CD14-positive monocyte (primary cell): ENCODE data around the gene TLK1. TPM values are rescaled to one million over a fixed set of nuclear protein-coding genes. Genes with fewer than 3 reads are reported as not detected.

Source experiments
- DNase-seq, 3 donors: peaks; one replicate each; pipeline ENCODE4 v3.0.0-alpha.2; 2011 to 2022
- H2AFZ ChIP-seq: 2 replicates; pipeline ENCODE4 v1.6.0; 2012; ENCODE audit warnings: mild to moderate bottlenecking, low read depth, low read length, inconsistent platforms; ENCODE audit not compliant: insufficient read depth, poor library complexity, severe bottlenecking
- H3K27ac ChIP-seq, 2 donors: 1 replicate in 1 of 2; 2 replicates in 1 of 2; pipeline ENCODE4 v1.5.1; 2012 to 2013; ENCODE audit warnings: low read length in 2 of 2, control low read depth in 1 of 2, inconsistent platforms in 1 of 2, low read depth in 1 of 2, mild to moderate bottlenecking in 1 of 2
- H3K27me3 ChIP-seq, 2 donors: one replicate each; pipeline versions ENCODE4 v1.6.0 to v1.6.1; 2011 to 2013; ENCODE audit warnings: low read length in 2 of 2; ENCODE audit not compliant: control insufficient read depth in 2 of 2, insufficient read depth in 2 of 2
- H3K36me3 ChIP-seq, 2 donors: replicated peaks in 1 of 2; 1 replicate in 1 of 2; 2 replicates in 1 of 2; pipeline versions ENCODE4 v1.5.1 to v1.6.1; 2012 to 2013; ENCODE audit warnings: low read length in 2 of 2, control low read depth in 1 of 2, inconsistent platforms in 1 of 2, mild to moderate bottlenecking in 1 of 2; ENCODE audit not compliant: insufficient read depth in 2 of 2, control insufficient read depth in 1 of 2
- H3K4me1 ChIP-seq, 2 donors: 1 replicate in 1 of 2; 2 replicates in 1 of 2; pipeline versions ENCODE4 v1.5.1 to v1.6.1; 2012 to 2013; ENCODE audit warnings: low read length in 2 of 2, control low read depth in 1 of 2, inconsistent platforms in 1 of 2, mild to moderate bottlenecking in 1 of 2, moderate library complexity in 1 of 2; ENCODE audit not compliant: insufficient read depth in 2 of 2, control insufficient read depth in 1 of 2
- H3K4me2 ChIP-seq: replicated peaks from 2 replicates; pipeline ENCODE3; 2012; ENCODE audit warnings: low read length, moderate library complexity, mild to moderate bottlenecking; ENCODE audit not compliant: poor library complexity, severe bottlenecking; ENCODE audit errors: extremely low read depth
- H3K4me3 ChIP-seq, 3 experiments: fragments of 200-600 bp in 1 of 3; sonication (generic) in 1 of 3; replicated peaks in 1 of 3; 1 replicate in 2 of 3; 2 replicates in 1 of 3; pipeline ENCODE4 v1.5.1; 2011 to 2013; ENCODE audit warnings: low read length in 3 of 3, mild to moderate bottlenecking in 3 of 3, control low read depth in 2 of 3, low read depth in 2 of 3, inconsistent platforms in 1 of 3, moderate library complexity in 1 of 3
- H3K79me2 ChIP-seq: 2 replicates; pipeline ENCODE4 v1.6.0; 2012; ENCODE audit warnings: mild to moderate bottlenecking, control low read depth, inconsistent platforms, low read length, moderate library complexity; ENCODE audit not compliant: insufficient read depth
- H3K9ac ChIP-seq: 2 replicates; pipeline ENCODE4 v1.6.0; 2017; ENCODE audit warnings: low read length, mild to moderate bottlenecking; ENCODE audit not compliant: insufficient read depth, poor library complexity, severe bottlenecking
- H3K9me3 ChIP-seq, 2 donors: replicated peaks in 1 of 2; 1 replicate in 1 of 2; 2 replicates in 1 of 2; pipeline versions ENCODE4 v1.5.1 to v1.6.1; 2012 to 2013; ENCODE audit warnings: low read length in 2 of 2, control low read depth in 1 of 2; ENCODE audit not compliant: control insufficient read depth in 1 of 2, insufficient read depth in 1 of 2
- H4K20me1 ChIP-seq: 2 replicates; pipeline ENCODE4 v1.6.0; 2012; ENCODE audit warnings: mild to moderate bottlenecking, low read length, control low read depth, moderate library complexity; ENCODE audit not compliant: insufficient read depth
- H3K27ac Mint-ChIP-seq, 7 donors: one replicate each; pipeline ENCODE4 v1.8.0; 2020; ENCODE audit warnings: mild to moderate bottlenecking in 7 of 7, mixed read lengths in 7 of 7, moderate library complexity in 6 of 7, inconsistent platforms in 2 of 7
- H3K27me3 Mint-ChIP-seq, 3 donors: one replicate each; pipeline ENCODE4 v1.8.0; 2021 to 2022; ENCODE audit warnings: low read depth in 3 of 3, mild to moderate bottlenecking in 3 of 3, mixed read lengths in 3 of 3, moderate library complexity in 3 of 3, inconsistent platforms in 1 of 3
- H3K36me3 Mint-ChIP-seq, 2 donors: one replicate each; pipeline ENCODE4 v1.8.0; 2020; ENCODE audit warnings: mixed read lengths in 2 of 2, inconsistent platforms in 1 of 2, mild to moderate bottlenecking in 1 of 2
- H3K4me1 Mint-ChIP-seq: one replicate; pipeline ENCODE4 v1.8.0; 2020; ENCODE audit warnings: mild to moderate bottlenecking, mixed read lengths
- H3K4me3 Mint-ChIP-seq, 2 donors: one replicate each; pipeline ENCODE4 v1.8.0; 2020; ENCODE audit warnings: mild to moderate bottlenecking in 2 of 2, mixed read lengths in 2 of 2, moderate library complexity in 1 of 2
- H3K9me3 Mint-ChIP-seq, 7 donors: one replicate each; pipeline ENCODE4 v1.8.0; 2020 to 2022; ENCODE audit warnings: mixed read lengths in 7 of 7, mild to moderate bottlenecking in 6 of 7, moderate library complexity in 6 of 7, inconsistent platforms in 2 of 7
- CTCF ChIP-seq: fragments of 200-600 bp; IDR thresholded peaks from one replicate; pipeline ENCODE4 v1.8.0; 2022; ENCODE audit warnings: antibody characterized with exemption, mild to moderate bottlenecking
- WGBS: methylation state at CpG from one replicate; pipeline ENCODE4 v1.1.5; 2013; ENCODE audit warnings: missing lambda C conversion rate; ENCODE audit not compliant: insufficient coverage; 5-methylcytosine and 5-hydroxymethylcytosine counted together
- intact Hi-C, 2 donors: fragments of 100-400 bp; cut with micrococcal nuclease; formaldehyde crosslinking; loops; one replicate each; pipeline versions ENCODE4 v1.15.0 to v1.15.1; 2023
- polyA plus RNA-seq, 3 donors: library from polyadenylated mRNA; depleted of rRNA in 1 of 3; unstranded in 2 of 3; stranded (reverse) in 1 of 3; fragments of 300-500 nt in 2 of 3; fragments of >200 nt in 1 of 3; fragmentation: Illumina TruSeq in 2 of 3; gene quantifications; 1 replicate in 2 of 3; 2 replicates in 1 of 3; pipeline ENCODE4 v1.2.3, GENCODE V29; 2012 to 2021

TLK1 gene
- polyA plus RNA-seq, 3 donors = 6.3 to 20.0 (median 8.6) TPM

- Histone ChIP-seq H3K27me3 (peaks cover 0 to 16% of the 10 kb centered on the region in 2 donors), H3K4me1 (peaks cover 6 to 14% of the 10 kb centered on the region in 2 donors), H3K36me3 (no peaks in the 10 kb centered on the region), H3K9ac (no peak overlapping the region), H3K27ac (no peak overlapping the region), H3K4me2 (no peak overlapping the region), H3K79me2 (no peaks in the 10 kb centered on the region), H2AFZ (no peak overlapping the region), H3K4me3 (no peak overlapping the region), H4K20me1 (no peaks in the 10 kb centered on the region), H3K9me3 (no peaks in the 10 kb centered on the region)
- DNase-seq = no peak
- 80% methylated on average over 1 of the region's 4 CpGs for WGBS
- no peak overlapping the region for H3K27ac Mint-ChIP-seq
- H3K4me1 Mint-ChIP-seq = peaks cover 10% of the 10 kb centered on the region
- peaks cover 5 to 23% (median 10%) of the 10 kb centered on the region in 3 donors for H3K27me3 Mint-ChIP-seq
- intact Hi-C loops = loop anchor here in 1 of 2 donors (10.0 kb wide), 1 partner anchor 439 kb away; no protein-coding TSS in a partner anchor
- peaks cover 0 to 2% of the 10 kb centered on the region in 2 donors for H3K36me3 Mint-ChIP-seq
- TF ChIP-seq CTCF = no peak
- peaks cover 0 to 2% (median 0%) of the 10 kb centered on the region in 7 donors for H3K9me3 Mint-ChIP-seq
- no peak overlapping the region for H3K4me3 Mint-ChIP-seq
Observed at GRCh38 chr2:170975943-170976270, 184.8 kb downstream of the TLK1 start.

GRCh38 chr2:170975127-170975942, 185.4 kb downstream of the TLK1 start:
- Histone ChIP-seq H3K27ac (no peak overlapping the region), H3K27me3 (peaks cover 0 to 16% of the 10 kb centered on the region in 2 donors), H3K4me3 (no peak overlapping the region), H3K9ac (no peak overlapping the region), H2AFZ (no peak overlapping the region), H3K79me2 (no peaks in the 10 kb centered on the region), H4K20me1 (no peaks in the 10 kb centered on the region), H3K9me3 (no peaks in the 10 kb centered on the region), H3K36me3 (no peaks in the 10 kb centered on the region), H3K4me2 (no peak overlapping the region), H3K4me1 (peaks cover 6 to 14% of the 10 kb centered on the region in 2 donors)
- no peak overlapping the region for H3K4me3 Mint-ChIP-seq
- no peak overlapping the region for H3K27ac Mint-ChIP-seq
- DNase-seq = no peak
- peaks cover 0 to 2% of the 10 kb centered on the region in 2 donors for H3K36me3 Mint-ChIP-seq
- 92% methylated on average over 12 of the region's 17 CpGs for WGBS
- H3K9me3 Mint-ChIP-seq = peaks cover 0 to 1% (median 0%) of the 10 kb centered on the region in 7 donors
- no peak for TF ChIP-seq CTCF
- H3K27me3 Mint-ChIP-seq = peaks cover 4 to 23% (median 11%) of the 10 kb centered on the region in 3 donors
- intact Hi-C loops = loop anchor here in 1 of 2 donors (10.0 kb wide), 1 partner anchor 439 kb away; no protein-coding TSS in a partner anchor
- peaks cover 10% of the 10 kb centered on the region for H3K4me1 Mint-ChIP-seq
